NCI-H524 (cell line): Measurements from ENCODE around the gene PTGES.
"Not testable (repeated sequence)": the region's sequence is repeated elsewhere in the genome, so short reads cannot be mapped to it uniquely, and the experiment has no call there.

Experiments
- DNase-seq, 2 experiments: peaks; one replicate each; lab custom pipeline; 2025; lab: John Stamatoyannopoulos, UW

The PTGES gene

GRCh38 chr9:129752900-129753729, at the start of gene PTGES:
Gene PTGES, minus strand, starts transcription at chr9:129753042. Its CDS starts 30 bp downstream, at chr9:129753012.
- peak; percentile 50 to 73 for DNase-seq

GRCh38 chr9:129801504-129801903, 48.7 kb upstream of the PTGES start:
- no peak for DNase-seq

- no peak for DNase-seq
Observed at GRCh38 chr9:129798973-129799372, 46.1 kb upstream of the PTGES start.

GRCh38 chr9:129796029-129796428, 43.2 kb upstream of the PTGES start:
- DNase-seq = not testable (repeated sequence)

GRCh38 chr9:129794549-129794948, 41.7 kb upstream of the PTGES start:
- no peak for DNase-seq

- DNase-seq = no peak
Observed at GRCh38 chr9:129786481-129786880, 33.6 kb upstream of the PTGES start.

GRCh38 chr9:129785866-129786265, 33.0 kb upstream of the PTGES start:
- no peak for DNase-seq

- DNase-seq = not testable (repeated sequence)
Observed at GRCh38 chr9:129784970-129785369, 32.1 kb upstream of the PTGES start.

- peak; percentile 50 to 71 for DNase-seq
Observed at GRCh38 chr9:129783516-129784361, 30.9 kb upstream of the PTGES start.

GRCh38 chr9:129781981-129782380, 29.1 kb upstream of the PTGES start:
- DNase-seq = no peak

- DNase-seq = no peak
Observed at GRCh38 chr9:129781131-129781530, 28.3 kb upstream of the PTGES start.

- no peak for DNase-seq
Observed at GRCh38 chr9:129779560-129780190, 26.8 kb upstream of the PTGES start.

GRCh38 chr9:129778469-129778868, 25.6 kb upstream of the PTGES start:
- no peak for DNase-seq

GRCh38 chr9:129777769-129778130, 24.9 kb upstream of the PTGES start:
- no peak for DNase-seq

GRCh38 chr9:129776938-129777768, 24.3 kb upstream of the PTGES start:
- DNase-seq = no peak

GRCh38 chr9:129776566-129776937, 23.7 kb upstream of the PTGES start:
- DNase-seq = no peak

- not testable (repeated sequence) for DNase-seq
Observed at GRCh38 chr9:129776096-129776495, 23.3 kb upstream of the PTGES start.

- DNase-seq = no peak
Observed at GRCh38 chr9:129775448-129775798, 22.6 kb upstream of the PTGES start.

GRCh38 chr9:129774791-129775447, 22.1 kb upstream of the PTGES start:
- DNase-seq = no peak

- no peak for DNase-seq
Observed at GRCh38 chr9:129773262-129774048, 20.6 kb upstream of the PTGES start.
